ENCODE results near the gene TEKT3.

The TEKT3 gene

GRCh38 chr17:15298176-15298575 is 43.2 kb downstream of the TEKT3 start:
- H3K27me3 ChIP-seq (ENCODE audit: control insufficient read depth, insufficient read depth, low read length), result no peaks in the 10 kb centered on the region
- no peak overlapping the region for H3K9ac ChIP-seq (ENCODE audit: low read length)
- H3K27ac ChIP-seq (ENCODE audit: low read depth, low read length), result no peak overlapping the region
- no peaks in the 10 kb centered on the region for H3K4me1 ChIP-seq (ENCODE audit: control insufficient read depth, insufficient read depth, low read length)
- H3K36me3 ChIP-seq (ENCODE audit: control insufficient read depth, insufficient read depth, low read length), result no peaks in the 10 kb centered on the region
- H3K9me3 ChIP-seq (ENCODE audit: control insufficient read depth, insufficient read depth, low read depth, low read length), result no peaks in the 10 kb centered on the region
- H3K4me3 ChIP-seq (ENCODE audit: low read depth, low read length), result no peak overlapping the region

DNA sequence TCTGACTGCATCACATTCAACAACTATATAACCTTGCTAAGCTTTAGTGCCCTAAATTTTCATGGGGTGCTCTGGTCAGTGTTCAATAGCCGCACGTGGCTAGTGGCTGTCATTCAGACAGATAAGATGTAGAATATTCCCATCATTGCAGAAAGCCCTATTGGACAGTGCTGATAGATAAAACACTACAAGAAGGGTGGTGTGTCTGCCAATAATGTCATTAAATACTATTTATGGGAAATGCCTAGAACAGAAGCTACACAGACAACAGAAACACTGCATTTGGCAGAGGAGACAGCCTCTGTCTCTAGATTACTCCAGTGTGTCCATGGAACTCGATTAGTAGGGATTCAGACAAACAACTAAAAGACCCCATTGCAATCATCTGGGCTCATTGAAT is 47.8 kb downstream of the TEKT3 start:
- H3K9me3 ChIP-seq (ENCODE audit: control insufficient read depth, insufficient read depth, low read depth, low read length), result no peaks in the 10 kb centered on the region
- H3K27me3 ChIP-seq (ENCODE audit: control insufficient read depth, insufficient read depth, low read length), result no peaks in the 10 kb centered on the region
- no peak overlapping the region for H3K9ac ChIP-seq (ENCODE audit: low read length)
- H3K4me1 ChIP-seq (ENCODE audit: control insufficient read depth, insufficient read depth, low read length), result peaks cover 6% of the 10 kb centered on the region; the same call in 1 of the 2 replicates
- no peaks in the 10 kb centered on the region for H3K36me3 ChIP-seq (ENCODE audit: control insufficient read depth, insufficient read depth, low read length)
- no peak overlapping the region for H3K27ac ChIP-seq (ENCODE audit: low read depth, low read length)
- H3K4me3 ChIP-seq (ENCODE audit: low read depth, low read length), result no peak overlapping the region

DNA sequence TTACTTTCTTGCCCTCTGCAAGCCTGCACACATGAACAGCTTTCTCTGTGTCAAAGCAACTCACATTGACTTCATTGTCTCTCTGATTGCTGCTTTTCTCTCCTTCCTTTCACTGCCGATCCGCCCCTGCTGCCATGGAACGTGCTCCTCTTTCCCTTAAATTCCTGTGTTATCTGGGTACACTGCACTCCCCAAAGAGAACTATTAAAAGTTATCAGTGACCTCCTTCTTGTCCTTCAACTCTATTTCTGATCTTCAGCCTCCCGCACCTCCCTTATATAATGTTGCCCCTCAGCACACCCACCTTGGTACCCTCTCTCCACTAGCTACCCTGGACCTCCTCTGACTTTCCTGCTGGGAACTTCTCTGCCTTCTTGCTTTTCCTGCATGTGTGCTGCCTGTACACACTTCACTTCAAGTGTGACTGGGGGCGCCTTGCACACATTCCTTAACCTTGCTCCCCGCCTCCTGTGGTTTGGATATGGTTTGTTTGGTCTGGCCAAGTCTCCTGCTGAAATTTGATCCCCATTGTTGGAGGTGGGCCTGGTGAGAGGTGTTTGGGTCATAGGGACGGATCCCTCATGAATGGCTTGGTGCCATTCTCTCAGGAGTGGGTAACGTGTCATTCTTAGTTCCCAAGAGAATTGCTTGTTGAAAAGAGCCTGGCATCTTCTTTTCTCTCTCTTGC is 49.6 kb downstream of the TEKT3 start:
- H3K27ac ChIP-seq (ENCODE audit: low read depth, low read length), result no peak overlapping the region
- H3K9me3 ChIP-seq (ENCODE audit: control insufficient read depth, insufficient read depth, low read depth, low read length), result no peaks in the 10 kb centered on the region
- no peak overlapping the region for H3K9ac ChIP-seq (ENCODE audit: low read length)
- H3K4me3 ChIP-seq (ENCODE audit: low read depth, low read length), result no peak overlapping the region
- H3K27me3 ChIP-seq (ENCODE audit: control insufficient read depth, insufficient read depth, low read length), result no peaks in the 10 kb centered on the region
- H3K4me1 ChIP-seq (ENCODE audit: control insufficient read depth, insufficient read depth, low read length), result peaks cover 6% of the 10 kb centered on the region; the same call in 1 of the 2 replicates
- no peaks in the 10 kb centered on the region for H3K36me3 ChIP-seq (ENCODE audit: control insufficient read depth, insufficient read depth, low read length)

GRCh38 chr17:15290605-15291004 is 50.8 kb downstream of the TEKT3 start:
- Histone ChIP-seq H3K27ac (ENCODE audit: low read depth, low read length) (no peak overlapping the region), H3K9me3 (ENCODE audit: control insufficient read depth, insufficient read depth, low read depth, low read length) (no peaks in the 10 kb centered on the region), H3K4me1 (ENCODE audit: control insufficient read depth, insufficient read depth, low read length) (peaks cover 6% of the 10 kb centered on the region; the same call in 1 of the 2 replicates), H3K4me3 (ENCODE audit: low read depth, low read length) (no peak overlapping the region), H3K36me3 (ENCODE audit: control insufficient read depth, insufficient read depth, low read length) (no peaks in the 10 kb centered on the region), H3K9ac (ENCODE audit: low read length) (no peak overlapping the region), H3K27me3 (ENCODE audit: control insufficient read depth, insufficient read depth, low read length) (no peaks in the 10 kb centered on the region)

DNA sequence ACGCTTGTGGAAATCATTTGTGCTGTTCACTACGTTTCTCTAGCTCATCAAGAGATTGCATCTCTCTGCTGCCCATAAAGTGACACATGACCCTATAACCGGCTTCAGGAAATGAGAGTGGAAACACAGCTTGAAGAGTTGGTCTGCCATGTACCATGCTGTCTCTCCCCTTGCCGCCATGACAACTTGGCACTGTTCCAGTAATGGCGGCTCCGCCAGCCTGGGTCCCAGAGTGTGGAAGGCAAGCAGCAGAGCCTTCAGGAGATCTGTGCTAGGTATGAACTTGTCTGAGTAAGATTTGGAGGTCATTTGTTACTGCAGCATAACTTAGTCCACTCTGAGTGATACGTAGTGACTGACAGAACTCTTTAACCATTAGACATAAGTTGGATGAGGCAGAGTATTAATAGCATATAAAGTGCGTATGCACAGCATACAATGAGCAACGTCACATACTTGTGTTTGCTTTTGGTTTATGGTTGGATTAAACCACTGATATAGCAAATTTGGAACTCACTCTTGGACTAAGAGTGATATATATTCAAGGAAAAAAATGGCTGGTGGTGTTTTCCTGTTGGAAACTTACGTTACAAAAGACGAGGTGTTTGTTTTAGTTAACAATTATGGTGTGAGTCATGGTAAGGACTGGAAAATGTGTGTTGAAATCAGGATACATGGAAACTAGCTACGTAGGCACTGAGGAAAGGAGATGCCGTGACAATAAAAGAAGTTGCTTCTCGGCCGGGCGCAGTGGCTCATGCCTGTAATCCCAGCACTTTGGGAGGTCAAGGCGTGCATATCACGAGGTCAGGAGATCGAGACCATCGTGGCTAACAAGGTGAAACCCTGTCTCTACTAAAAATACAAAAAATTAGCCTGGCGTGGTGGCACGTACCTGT is 51.9 kb downstream of the TEKT3 start:
- Histone ChIP-seq H3K27ac (ENCODE audit: low read depth, low read length) (no peak overlapping the region), H3K4me3 (ENCODE audit: low read depth, low read length) (no peak overlapping the region), H3K9me3 (ENCODE audit: control insufficient read depth, insufficient read depth, low read depth, low read length) (no peaks in the 10 kb centered on the region), H3K4me1 (ENCODE audit: control insufficient read depth, insufficient read depth, low read length) (peaks cover 6% of the 10 kb centered on the region; the same call in 1 of the 2 replicates), H3K9ac (ENCODE audit: low read length) (no peak overlapping the region), H3K27me3 (ENCODE audit: control insufficient read depth, insufficient read depth, low read length) (no peaks in the 10 kb centered on the region), H3K36me3 (ENCODE audit: control insufficient read depth, insufficient read depth, low read length) (no peaks in the 10 kb centered on the region)

DNA sequence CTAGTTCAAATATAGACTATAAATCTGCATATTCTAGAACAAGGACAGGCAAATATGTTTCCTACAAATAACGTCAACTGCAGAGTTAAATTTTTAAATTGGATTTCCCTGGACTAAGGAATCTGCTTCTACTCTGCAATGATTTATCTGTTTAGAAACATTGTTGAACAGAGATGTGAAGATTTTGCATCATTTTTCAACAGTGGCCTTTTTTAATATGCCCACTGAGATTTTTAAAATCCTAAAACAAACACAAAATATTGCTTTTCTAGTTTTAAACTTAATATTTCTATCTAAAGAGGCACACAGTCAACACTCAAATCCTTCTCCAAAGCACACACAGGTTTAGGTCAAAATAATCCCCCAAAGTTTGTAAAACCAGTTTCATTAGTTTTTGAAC is 52.5 kb downstream of the TEKT3 start:
- H3K4me1 ChIP-seq (ENCODE audit: control insufficient read depth, insufficient read depth, low read length), result peaks cover 6% of the 10 kb centered on the region; the same call in 1 of the 2 replicates
- no peak overlapping the region for H3K4me3 ChIP-seq (ENCODE audit: low read depth, low read length)
- no peak overlapping the region for H3K27ac ChIP-seq (ENCODE audit: low read depth, low read length)
- H3K36me3 ChIP-seq (ENCODE audit: control insufficient read depth, insufficient read depth, low read length), result no peaks in the 10 kb centered on the region
- no peak overlapping the region for H3K9ac ChIP-seq (ENCODE audit: low read length)
- no peaks in the 10 kb centered on the region for H3K27me3 ChIP-seq (ENCODE audit: control insufficient read depth, insufficient read depth, low read length)
- H3K9me3 ChIP-seq (ENCODE audit: control insufficient read depth, insufficient read depth, low read depth, low read length), result no peaks in the 10 kb centered on the region

DNA sequence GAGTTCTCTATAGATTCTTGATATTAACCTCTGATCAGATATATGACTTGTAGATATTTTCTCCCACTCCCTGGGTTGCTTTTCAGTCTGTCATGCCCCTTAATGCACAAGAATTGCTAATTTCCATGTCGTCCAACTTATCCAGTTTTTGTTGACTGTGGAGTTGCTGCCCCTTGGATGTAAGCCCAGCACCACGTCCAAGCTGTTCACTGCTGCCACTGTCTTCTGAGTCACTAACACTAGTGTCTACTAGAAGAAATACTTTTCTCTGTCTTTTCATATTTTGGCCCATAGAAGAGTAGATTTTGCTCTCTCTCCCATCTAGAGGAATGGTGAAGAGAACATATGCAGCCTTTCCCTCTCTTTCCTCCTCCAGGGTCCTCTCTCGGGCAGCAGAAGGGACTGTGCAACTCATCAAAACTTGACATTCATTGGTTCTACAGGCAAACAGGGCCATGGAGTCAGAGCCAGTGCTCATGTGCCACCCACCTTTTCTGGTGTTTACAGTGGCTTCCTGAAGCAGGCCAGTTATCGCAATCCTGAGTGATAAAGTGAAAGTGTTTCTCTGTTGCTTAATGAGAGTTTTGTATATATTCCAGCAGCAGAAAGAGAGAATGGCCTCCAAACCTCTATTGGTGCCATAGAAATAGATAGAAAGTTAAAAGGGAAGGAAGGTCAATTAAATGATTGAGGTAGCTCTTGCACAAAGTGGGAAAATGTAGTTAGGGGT is 53.7 kb downstream of the TEKT3 start:
- no peak overlapping the region for H3K27ac ChIP-seq (ENCODE audit: low read depth, low read length)
- no peak overlapping the region for H3K4me3 ChIP-seq (ENCODE audit: low read depth, low read length)
- H3K4me1 ChIP-seq (ENCODE audit: control insufficient read depth, insufficient read depth, low read length), result peaks cover 6% of the 10 kb centered on the region; the same call in 1 of the 2 replicates
- H3K9ac ChIP-seq (ENCODE audit: low read length), result no peak overlapping the region
- H3K36me3 ChIP-seq (ENCODE audit: control insufficient read depth, insufficient read depth, low read length), result no peaks in the 10 kb centered on the region
- H3K9me3 ChIP-seq (ENCODE audit: control insufficient read depth, insufficient read depth, low read depth, low read length), result no peaks in the 10 kb centered on the region
- H3K27me3 ChIP-seq (ENCODE audit: control insufficient read depth, insufficient read depth, low read length), result no peaks in the 10 kb centered on the region; the same call in 1 of the 2 replicates

- Histone ChIP-seq H3K4me3 (ENCODE audit: low read depth, low read length) (no peak overlapping the region), H3K4me1 (ENCODE audit: control insufficient read depth, insufficient read depth, low read length) (no peaks in the 10 kb centered on the region), H3K36me3 (ENCODE audit: control insufficient read depth, insufficient read depth, low read length) (no peaks in the 10 kb centered on the region), H3K9me3 (ENCODE audit: control insufficient read depth, insufficient read depth, low read depth, low read length) (no peaks in the 10 kb centered on the region), H3K27ac (ENCODE audit: low read depth, low read length) (no peak overlapping the region), H3K9ac (ENCODE audit: low read length) (no peak overlapping the region), H3K27me3 (ENCODE audit: control insufficient read depth, insufficient read depth, low read length) (no peaks in the 10 kb centered on the region; the same call in 1 of the 2 replicates)
These were observed 55.9 kb downstream of the TEKT3 start for GRCh38 chr17:15285466-15285865.

GRCh38 chr17:15284537-15284936 is 56.9 kb downstream of the TEKT3 start:
- Histone ChIP-seq H3K9ac (ENCODE audit: low read length) (no peak overlapping the region), H3K4me3 (ENCODE audit: low read depth, low read length) (no peak overlapping the region), H3K9me3 (ENCODE audit: control insufficient read depth, insufficient read depth, low read depth, low read length) (no peaks in the 10 kb centered on the region), H3K27ac (ENCODE audit: low read depth, low read length) (no peak overlapping the region), H3K27me3 (ENCODE audit: control insufficient read depth, insufficient read depth, low read length) (no peaks in the 10 kb centered on the region; the same call in 1 of the 2 replicates), H3K4me1 (ENCODE audit: control insufficient read depth, insufficient read depth, low read length) (no peaks in the 10 kb centered on the region), H3K36me3 (ENCODE audit: control insufficient read depth, insufficient read depth, low read length) (no peaks in the 10 kb centered on the region)

DNA sequence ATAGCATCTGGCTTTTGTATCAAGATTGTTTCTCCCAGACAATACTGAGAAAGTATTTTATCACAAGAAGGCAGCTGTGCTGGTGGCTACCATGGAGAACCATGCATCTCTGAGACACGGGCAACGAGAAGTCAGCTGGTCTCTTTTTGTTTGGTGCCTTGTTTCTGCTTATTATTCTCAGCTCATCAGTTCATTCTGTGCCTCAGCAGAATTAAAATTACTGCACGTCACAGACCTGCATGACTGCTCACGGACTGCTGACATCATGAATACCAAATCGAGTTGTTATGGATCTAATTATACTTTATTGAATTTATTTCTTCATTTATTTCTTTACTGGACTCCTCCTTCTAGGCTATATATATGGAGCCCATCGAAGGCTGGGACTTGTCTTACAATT is 57.3 kb downstream of the TEKT3 start:
- H3K9ac ChIP-seq (ENCODE audit: low read length), result no peak overlapping the region
- H3K27me3 ChIP-seq (ENCODE audit: control insufficient read depth, insufficient read depth, low read length), result no peaks in the 10 kb centered on the region; the same call in 1 of the 2 replicates
- H3K36me3 ChIP-seq (ENCODE audit: control insufficient read depth, insufficient read depth, low read length), result no peaks in the 10 kb centered on the region
- no peaks in the 10 kb centered on the region for H3K4me1 ChIP-seq (ENCODE audit: control insufficient read depth, insufficient read depth, low read length)
- peaks cover 3% of the 10 kb centered on the region; the same call in 1 of the 2 replicates for H3K9me3 ChIP-seq (ENCODE audit: control insufficient read depth, insufficient read depth, low read depth, low read length)
- no peak overlapping the region for H3K4me3 ChIP-seq (ENCODE audit: low read depth, low read length)
- H3K27ac ChIP-seq (ENCODE audit: low read depth, low read length), result no peak overlapping the region

Measured in HUES6 (cell line).